OCI-LY7 (cell line): ENCODE results near the gene DNAJC1. TPM values are rescaled to one million over a fixed set of nuclear protein-coding genes. Genes with fewer than 3 reads are reported as not detected.
"Not testable (repeated sequence)": the region's sequence is repeated elsewhere in the genome, so short reads cannot be mapped to it uniquely, and the experiment has no call there.

Experiments
- BruUV-seq: library from RNA; stranded (reverse); fragments of 400-500 nt; replicated peaks from 2 replicates; lab custom pipeline; 2021; lab: Mats Ljungman, UMichigan
- CTCF ChIA-PET: fragments of 300-600 bp; sonication (Branson Sonifier 250); formaldehyde crosslinking; loops from one replicate; lab custom pipeline; 2022; ENCODE audit warnings: antibody characterized with exemption; ENCODE audit not compliant: unreplicated experiment; lab: Charles Lee
- POLR2A ChIA-PET: fragments of 300-600 bp; sonication (Branson Sonifier 250); formaldehyde crosslinking; loops from one replicate; lab custom pipeline; 2022; ENCODE audit warnings: antibody characterized with exemption; lab: Charles Lee
- DNase-seq: peaks from one replicate; pipeline ENCODE4 v3.0.0-alpha.2; 2015; ENCODE audit warnings: low spot score
- H2AFZ ChIP-seq: fragments of 200-600 bp; sonication (generic), shearing (Covaris generic); 2 replicates; pipeline ENCODE4 v1.6.1; 2014; ENCODE audit warnings: mild to moderate bottlenecking, antibody characterized with exemption, low read length, moderate library complexity
- H3K27ac ChIP-seq: fragments of 200-600 bp; sonication (generic); 2 replicates; pipeline ENCODE4 v1.5.1; 2014; ENCODE audit warnings: mixed run types, low read depth, mild to moderate bottlenecking, moderate library complexity, low read length, inconsistent platforms; ENCODE audit not compliant: poor library complexity, severe bottlenecking
- H3K36me3 ChIP-seq: fragments of 200-600 bp; sonication (generic); 2 replicates; pipeline ENCODE4 v1.6.1; 2014; ENCODE audit warnings: mild to moderate bottlenecking, antibody characterized with exemption, low read length, moderate library complexity, mixed read lengths; ENCODE audit not compliant: insufficient read depth
- H3K4me1 ChIP-seq: fragments of 200-600 bp; sonication (generic); 2 replicates; pipeline ENCODE4 v1.5.1; 2014; ENCODE audit warnings: mild to moderate bottlenecking, low read length; ENCODE audit not compliant: insufficient read depth, poor library complexity, severe bottlenecking
- H3K4me2 ChIP-seq: fragments of 200-600 bp; sonication (generic); 2 replicates; pipeline ENCODE4 v1.6.1; 2014; ENCODE audit warnings: mild to moderate bottlenecking, low read length
- H3K4me3 ChIP-seq: fragments of 200-600 bp; sonication (generic); 2 replicates; pipeline ENCODE4 v1.5.1; 2014; ENCODE audit warnings: mild to moderate bottlenecking, low read depth, low read length; ENCODE audit not compliant: poor library complexity, severe bottlenecking
- H3K79me2 ChIP-seq: fragments of 200-600 bp; sonication (generic); 2 replicates; pipeline ENCODE4 v1.6.1; 2016; ENCODE audit warnings: low read depth, mild to moderate bottlenecking, low read length, moderate library complexity, mixed read lengths; ENCODE audit not compliant: insufficient read depth
- H3K9me2 ChIP-seq: fragments of 200-600 bp; sonication (generic); 2 replicates; pipeline ENCODE4 v1.6.1; 2016; ENCODE audit warnings: mild to moderate bottlenecking, low read length, mixed read lengths; ENCODE audit not compliant: insufficient read depth
- H3K9me3 ChIP-seq: fragments of 200-600 bp; sonication (generic); 2 replicates; pipeline ENCODE4 v1.6.1; 2014; ENCODE audit warnings: mild to moderate bottlenecking, mixed run types, low read length, mixed read lengths
- H4K20me1 ChIP-seq: fragments of 200-600 bp; sonication (generic); 2 replicates; pipeline ENCODE4 v1.6.1; 2014; ENCODE audit warnings: mild to moderate bottlenecking, antibody characterized with exemption, low read length, moderate library complexity, mixed read lengths; ENCODE audit not compliant: insufficient read depth
- CTCF ChIP-seq: fragments of 200-600 bp; sonication (generic); conservative IDR thresholded peaks from 2 replicates; pipeline ENCODE4 v1.5.1; 2014; ENCODE audit warnings: mild to moderate bottlenecking, antibody characterized with exemption, low read length, moderate library complexity, mixed read lengths
- EZH2phosphoT487 ChIP-seq: fragments of 200-600 bp; sonication (generic); IDR thresholded peaks from 2 replicates; pipeline ENCODE4 v1.6.1; 2018; ENCODE audit warnings: low read depth, borderline replicate concordance, mild to moderate bottlenecking, mixed run types, antibody characterized with exemption, low read length, moderate library complexity, mixed read lengths
- intact Hi-C: fragments of 100-400 bp; cut with micrococcal nuclease; formaldehyde crosslinking; loops from one replicate; pipeline ENCODE4 v1.10.0; 2022; ENCODE audit not compliant: unreplicated experiment
- total RNA-seq, 2 experiments: library from RNA; depleted of rRNA in 1 of 2; stranded (reverse); fragments of >200 nt in 1 of 2; shearing (Covaris generic) in 1 of 2; gene quantifications; 2 replicates each; pipeline ENCODE4 v1.2.3, GENCODE V29; 2014 to 2022

The DNAJC1 gene
- total RNA-seq, 2 experiments from 2014 or later: 7.1 to 16.9 TPM

GRCh38 chr10:21873198-21873597 lies 130.3 kb downstream of the DNAJC1 start:
- H3K9me2 ChIP-seq: no peaks in the 10 kb centered on the region
- no peak for DNase-seq
- no peak overlapping the region for H3K27ac ChIP-seq
- intact Hi-C loops: no loop called here
- no peak overlapping the region for H3K4me2 ChIP-seq
- TF ChIP-seq EZH2phosphoT487 (no peak), CTCF (no peak)
- H3K4me3 ChIP-seq: no peak overlapping the region
- no peaks in the 10 kb centered on the region for H3K79me2 ChIP-seq
- no peaks in the 10 kb centered on the region for H3K4me1 ChIP-seq
- CTCF ChIA-PET: no interaction called here
- H2AFZ ChIP-seq: no peak overlapping the region
- POLR2A ChIA-PET: no interaction called here
- BruUV-seq: no TSS peak
- no peaks in the 10 kb centered on the region for H3K9me3 ChIP-seq
- H4K20me1 ChIP-seq: no peaks in the 10 kb centered on the region
- H3K36me3 ChIP-seq: no peaks in the 10 kb centered on the region

GRCh38 chr10:21872771-21873170 lies 130.8 kb downstream of the DNAJC1 start:
- H3K79me2 ChIP-seq, H4K20me1 ChIP-seq, H3K4me3 ChIP-seq, H3K9me2 ChIP-seq, POLR2A ChIA-PET, H3K27ac ChIP-seq, DNase-seq, BruUV-seq, H3K36me3 ChIP-seq, H3K9me3 ChIP-seq, H3K4me2 ChIP-seq, intact Hi-C loops, CTCF ChIA-PET, H3K4me1 ChIP-seq, H2AFZ ChIP-seq: not testable (repeated sequence)

GRCh38 chr10:21870849-21871248 lies 132.7 kb downstream of the DNAJC1 start:
- ChIA-PET POLR2A (interaction anchor here (0.7 kb wide), 1 partner anchor 757 kb away, joined by 6 read pairs; no protein-coding TSS in a partner anchor), CTCF (no interaction called here)
- Histone ChIP-seq H3K4me3 (no peak overlapping the region), H3K27ac (no peak overlapping the region), H4K20me1 (no peaks in the 10 kb centered on the region), H3K9me3 (no peaks in the 10 kb centered on the region), H3K4me1 (no peaks in the 10 kb centered on the region), H3K9me2 (no peaks in the 10 kb centered on the region), H3K36me3 (no peaks in the 10 kb centered on the region), H3K4me2 (no peak overlapping the region), H2AFZ (no peak overlapping the region), H3K79me2 (no peaks in the 10 kb centered on the region)
- BruUV-seq: no TSS peak
- intact Hi-C loops: no loop called here
- no peak for DNase-seq
- TF ChIP-seq EZH2phosphoT487: no peak
- no peak for TF ChIP-seq CTCF

- BruUV-seq, H3K36me3 ChIP-seq, intact Hi-C loops, H3K4me1 ChIP-seq, DNase-seq, CTCF ChIA-PET, H4K20me1 ChIP-seq, H2AFZ ChIP-seq, H3K9me2 ChIP-seq, H3K4me2 ChIP-seq, H3K9me3 ChIP-seq, H3K79me2 ChIP-seq, H3K27ac ChIP-seq, H3K4me3 ChIP-seq: not testable (repeated sequence)
- POLR2A ChIA-PET: interaction anchor here (0.7 kb wide), 1 partner anchor 124 kb away, joined by 5 read pairs; no protein-coding TSS in a partner anchor
These were observed 134.4 kb downstream of the DNAJC1 start for GRCh38 chr10:21869087-21869486.
